NCI-H345 (cell line): Measurements from ENCODE around the gene TGFA.
"Not testable (repeated sequence)": the region's sequence is repeated elsewhere in the genome, so short reads cannot be mapped to it uniquely, and the experiment has no call there.

Source experiments
- DNase-seq: peaks from one replicate; lab custom pipeline; 2025; lab: John Stamatoyannopoulos, UW

The TGFA gene

DNA sequence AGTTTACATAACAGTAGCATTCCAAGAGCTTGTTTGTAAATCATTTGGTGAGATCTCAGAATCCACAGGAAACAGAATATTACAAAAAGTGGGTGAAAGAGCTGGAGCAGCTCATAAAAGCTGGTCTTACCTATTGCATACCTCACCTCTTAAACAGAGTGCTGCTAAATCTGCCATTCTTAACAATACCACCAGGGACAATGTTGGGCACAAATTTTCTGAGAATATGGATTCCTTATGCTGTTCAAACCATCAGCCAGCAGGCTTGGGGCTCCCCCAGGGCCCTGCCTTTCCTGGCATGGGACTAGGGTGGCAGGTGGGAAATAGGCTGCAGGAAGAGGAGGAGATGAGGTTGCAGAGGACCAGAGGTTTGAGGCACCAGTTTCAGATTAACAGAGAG is 55.6 kb downstream of the TGFA start:
- peak; percentile 23 for DNase-seq

DNA sequence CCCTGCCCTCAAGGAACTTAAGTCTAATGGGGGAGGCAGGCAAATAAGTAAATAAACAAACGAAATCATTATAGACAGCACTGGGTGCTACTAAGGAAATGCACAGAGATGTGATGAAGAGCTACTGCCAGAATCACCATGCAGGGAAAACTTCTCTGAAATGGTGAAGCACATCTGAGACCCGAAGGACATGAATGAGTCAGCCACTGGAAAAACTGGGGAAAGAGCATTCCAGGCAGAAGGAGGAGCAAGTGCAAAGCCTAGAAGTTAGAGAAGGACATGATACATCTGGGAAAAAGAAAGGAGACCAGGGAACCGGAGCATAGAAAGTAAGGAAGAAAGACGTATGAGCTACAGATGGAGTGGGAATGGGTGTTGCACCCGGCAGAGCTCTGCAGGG is 56.8 kb downstream of the TGFA start:
- DNase-seq = no peak

DNA sequence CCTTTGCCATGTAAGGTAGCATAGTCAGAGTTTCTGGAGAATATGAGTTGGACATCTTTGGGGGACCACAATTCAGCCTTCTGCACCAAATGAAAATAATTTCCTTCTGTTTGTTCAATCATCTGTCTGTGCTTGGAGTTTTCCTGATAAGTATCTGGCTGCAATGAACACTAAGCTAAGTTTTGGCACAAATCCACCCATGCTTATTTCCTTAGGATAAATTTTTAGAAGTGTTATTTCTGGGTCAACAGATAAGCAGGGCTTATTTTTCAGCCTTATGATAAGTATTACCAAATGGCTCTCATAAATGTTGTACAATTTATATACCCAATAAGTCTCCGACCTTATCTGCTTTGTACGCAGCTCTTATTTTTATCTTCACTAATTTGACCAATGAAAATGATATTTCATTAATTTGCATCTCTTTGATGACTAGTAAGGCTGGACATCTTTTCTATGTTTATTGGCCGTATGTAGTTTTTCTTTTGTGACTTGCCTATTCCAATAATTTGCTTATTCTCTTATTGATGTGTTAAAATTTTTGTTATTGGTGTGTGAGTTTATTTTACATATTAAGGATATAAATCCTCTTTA is 59.2 kb downstream of the TGFA start:
- no peak for DNase-seq

DNA sequence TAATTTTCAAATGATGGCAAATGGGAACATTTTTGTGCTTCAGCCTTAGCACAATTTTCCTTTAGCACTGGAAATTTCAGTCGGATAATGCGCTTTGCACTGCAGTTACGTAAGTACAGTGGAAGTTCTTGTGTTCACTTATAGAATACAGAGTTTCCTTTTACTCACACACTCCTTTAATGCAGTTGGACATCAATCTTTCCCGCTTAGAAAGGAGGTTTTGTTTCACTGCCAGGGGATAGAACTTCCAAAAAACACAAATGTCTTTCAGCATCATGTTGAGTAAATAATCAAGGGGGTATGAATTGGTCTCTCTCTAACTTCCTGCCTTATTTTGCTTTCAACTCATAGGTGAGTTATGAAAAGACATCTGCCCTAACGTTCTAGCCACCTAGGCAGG is 63.2 kb downstream of the TGFA start:
- no peak for DNase-seq

DNA sequence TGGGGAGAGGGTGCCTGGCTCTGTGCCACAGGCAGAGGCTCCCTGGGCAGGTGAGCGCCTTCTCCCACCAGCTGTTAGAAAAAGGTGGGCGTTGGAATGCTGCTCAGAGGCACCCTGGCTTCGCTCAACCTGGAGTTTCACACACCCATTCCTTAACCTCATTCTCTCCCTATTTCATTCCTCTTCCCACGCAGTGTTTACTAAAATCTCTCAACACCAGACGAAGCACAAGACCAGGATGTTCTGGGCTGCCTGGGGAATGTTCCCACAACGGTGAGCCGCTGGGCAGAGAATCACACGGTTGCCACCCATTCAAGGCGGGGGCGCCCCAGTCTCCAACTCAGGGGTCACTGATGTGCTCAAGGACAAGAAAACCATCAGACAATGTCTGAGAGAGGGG is 64.5 kb downstream of the TGFA start:
- DNase-seq = no peak

DNA sequence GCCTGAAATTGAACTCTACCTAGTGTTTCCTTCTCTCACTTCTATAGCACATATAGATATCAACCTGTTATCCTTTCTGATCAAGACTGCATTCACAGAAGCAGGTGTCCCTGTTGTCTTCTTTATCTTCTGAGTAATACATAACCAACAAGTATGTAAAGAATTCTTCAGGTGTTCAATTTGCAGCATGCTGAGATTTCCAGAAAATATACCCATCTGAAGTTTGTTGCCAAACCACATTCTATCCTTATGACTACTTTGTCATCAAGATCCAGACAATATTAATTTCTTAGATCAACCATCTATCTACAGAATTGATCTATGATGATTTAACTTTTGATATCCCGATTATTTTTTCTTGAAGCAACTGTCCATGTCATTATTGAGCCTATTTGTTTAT is 69.5 kb downstream of the TGFA start:
- no peak for DNase-seq

DNA sequence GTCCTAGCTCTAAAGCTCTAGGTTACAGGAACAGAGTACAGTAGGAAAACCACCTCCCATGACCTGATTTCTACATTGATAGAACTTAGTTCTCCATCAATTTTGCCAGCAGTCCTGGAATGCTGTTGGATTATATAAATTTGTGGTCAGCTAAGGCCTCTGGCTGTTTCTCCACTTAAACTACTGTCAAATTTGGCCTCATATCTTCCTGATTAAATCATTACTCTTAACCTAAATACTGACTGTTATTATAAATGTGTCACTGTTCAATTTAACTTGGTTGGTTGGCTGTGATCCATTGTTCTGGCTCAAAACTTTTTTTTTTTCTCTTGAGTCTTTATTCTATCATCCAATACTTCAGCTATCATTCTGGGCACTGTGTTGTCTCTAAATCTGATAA is 71.2 kb downstream of the TGFA start:
- DNase-seq = no peak

DNA sequence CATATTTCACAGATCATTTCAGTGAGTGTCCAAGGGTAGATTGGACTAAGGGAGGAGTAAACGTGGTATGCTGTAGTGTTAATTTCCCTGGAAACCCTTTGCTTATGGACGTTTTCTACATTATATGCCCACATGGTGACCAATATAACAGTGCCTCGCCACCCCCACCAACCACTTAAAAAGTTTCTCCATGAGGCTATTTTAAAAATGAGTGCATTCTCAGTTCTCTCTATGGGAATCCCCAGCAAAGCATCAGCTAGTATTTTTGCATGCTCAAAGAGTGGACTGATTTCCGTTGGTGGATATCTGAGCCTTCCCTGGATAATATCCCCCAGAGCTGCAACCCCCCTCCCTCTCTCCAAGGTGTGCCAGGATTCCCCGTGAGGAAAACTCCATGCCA is 73.2 kb downstream of the TGFA start:
- no peak for DNase-seq

DNA sequence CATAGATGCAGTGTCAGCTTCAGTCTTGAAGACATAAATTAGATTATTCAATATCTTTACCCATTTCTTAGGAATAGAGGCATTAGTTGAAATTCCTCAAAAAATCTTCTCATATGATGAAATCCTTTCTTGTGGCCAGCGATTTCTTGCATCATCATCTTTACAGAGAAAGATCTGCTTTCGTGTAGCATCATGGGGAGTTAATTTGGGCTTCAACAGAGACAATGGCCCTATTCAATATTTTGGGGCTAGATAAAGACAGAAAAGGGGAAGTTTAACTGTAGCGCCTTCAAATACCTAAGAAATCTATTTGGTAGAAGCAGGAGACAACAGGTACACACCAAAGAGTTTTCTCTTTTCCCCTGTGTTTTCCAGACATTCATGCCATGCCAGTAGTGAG is 73.8 kb downstream of the TGFA start:
- DNase-seq = no peak

DNA sequence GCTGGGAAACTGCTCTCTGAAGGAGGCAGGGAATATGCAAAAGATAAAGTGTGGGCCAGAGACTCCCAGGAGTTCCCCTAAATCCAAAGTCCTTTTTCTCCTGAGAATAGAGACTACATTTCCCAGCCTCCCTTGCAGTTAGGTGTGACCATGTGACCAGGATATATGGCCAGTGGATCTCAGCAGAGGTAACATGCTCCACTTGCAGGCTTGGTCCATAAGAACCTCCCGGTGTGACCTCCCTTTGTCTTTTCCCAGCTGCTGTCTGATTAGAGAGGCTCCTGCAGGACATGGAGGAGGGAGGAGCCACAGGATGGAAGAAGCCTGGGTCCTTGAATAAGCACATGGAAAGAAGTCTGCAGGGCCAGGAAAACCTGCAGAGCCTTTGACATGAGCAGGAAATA is 76.2 kb downstream of the TGFA start:
- peak; percentile 50 for DNase-seq

DNA sequence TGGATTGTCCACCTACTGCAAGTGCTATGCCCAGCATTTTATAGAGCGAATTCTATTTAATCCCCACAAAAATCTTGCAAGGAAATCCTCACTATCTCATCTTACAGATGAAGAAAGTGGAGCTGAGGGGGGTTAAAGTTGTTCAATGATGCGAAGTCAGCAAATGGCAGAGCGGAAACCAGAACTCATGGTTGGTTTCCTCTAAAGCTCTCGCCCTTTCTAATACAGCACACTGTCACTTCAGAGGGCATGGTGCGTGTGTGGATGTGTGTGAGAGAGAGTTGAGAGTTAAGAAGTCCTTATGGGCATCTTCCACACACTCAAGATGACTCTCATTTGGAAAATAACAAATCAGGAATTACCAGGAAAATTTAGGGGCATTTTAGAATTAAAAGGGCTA is 78.4 kb downstream of the TGFA start:
- no peak for DNase-seq

DNA sequence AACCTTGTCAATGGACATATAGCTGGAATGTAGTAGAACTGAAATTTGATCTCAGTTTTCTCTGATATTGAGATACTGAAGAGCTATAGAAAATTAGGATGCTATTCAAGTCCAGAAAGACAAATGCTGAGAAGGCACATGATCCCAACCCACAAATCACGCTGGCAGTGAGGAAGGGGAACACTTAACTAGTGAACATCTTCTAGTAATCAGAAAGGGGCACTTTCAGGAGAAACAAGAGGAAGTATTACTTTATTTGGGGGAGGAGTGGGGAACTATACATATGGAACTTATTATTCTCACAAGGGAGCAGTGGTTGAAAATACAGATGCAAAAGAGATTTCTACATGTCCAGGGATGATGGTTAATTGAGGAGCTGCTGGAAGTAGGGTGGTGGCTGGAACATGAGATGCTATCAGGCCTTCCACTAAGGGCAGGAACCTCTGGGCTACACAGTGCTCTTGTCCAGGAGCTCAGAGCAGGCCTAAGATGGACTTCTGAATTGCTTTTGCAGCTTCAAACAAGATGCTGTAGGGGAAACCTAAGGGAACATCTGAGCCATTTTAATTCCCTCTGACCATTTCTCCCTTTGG is 79.3 kb downstream of the TGFA start:
- no peak for DNase-seq

DNA sequence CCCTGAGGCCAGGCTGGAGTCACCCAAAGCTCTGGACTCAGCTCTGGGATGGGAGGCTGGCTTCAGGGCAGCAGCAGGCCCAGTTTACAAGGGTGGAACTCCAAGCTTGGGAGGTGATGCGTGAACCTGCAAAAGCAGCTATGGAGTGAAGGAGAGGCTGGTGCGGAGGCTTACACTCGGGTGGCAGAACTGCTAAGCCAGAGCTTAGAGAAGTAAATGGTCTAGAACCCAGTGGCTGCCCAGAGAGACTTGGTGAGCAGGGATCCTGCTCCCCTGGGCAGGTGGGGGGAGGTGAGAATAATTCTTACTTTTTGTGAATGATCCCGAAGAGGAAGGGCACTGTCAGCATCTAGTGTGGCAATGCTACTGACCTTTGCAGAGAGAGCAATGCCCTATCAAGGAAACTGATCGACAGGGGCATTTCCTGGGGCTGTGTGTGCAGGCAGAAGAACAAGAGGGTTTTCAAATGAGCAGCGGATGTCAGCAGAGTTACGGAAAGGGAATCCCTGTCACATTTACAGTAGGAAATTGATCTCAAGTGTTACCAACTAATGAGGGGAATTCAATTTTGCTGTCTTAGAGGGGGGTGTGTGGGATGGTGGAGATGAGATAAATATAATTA is 80.4 kb downstream of the TGFA start:
- DNase-seq = no peak

DNA sequence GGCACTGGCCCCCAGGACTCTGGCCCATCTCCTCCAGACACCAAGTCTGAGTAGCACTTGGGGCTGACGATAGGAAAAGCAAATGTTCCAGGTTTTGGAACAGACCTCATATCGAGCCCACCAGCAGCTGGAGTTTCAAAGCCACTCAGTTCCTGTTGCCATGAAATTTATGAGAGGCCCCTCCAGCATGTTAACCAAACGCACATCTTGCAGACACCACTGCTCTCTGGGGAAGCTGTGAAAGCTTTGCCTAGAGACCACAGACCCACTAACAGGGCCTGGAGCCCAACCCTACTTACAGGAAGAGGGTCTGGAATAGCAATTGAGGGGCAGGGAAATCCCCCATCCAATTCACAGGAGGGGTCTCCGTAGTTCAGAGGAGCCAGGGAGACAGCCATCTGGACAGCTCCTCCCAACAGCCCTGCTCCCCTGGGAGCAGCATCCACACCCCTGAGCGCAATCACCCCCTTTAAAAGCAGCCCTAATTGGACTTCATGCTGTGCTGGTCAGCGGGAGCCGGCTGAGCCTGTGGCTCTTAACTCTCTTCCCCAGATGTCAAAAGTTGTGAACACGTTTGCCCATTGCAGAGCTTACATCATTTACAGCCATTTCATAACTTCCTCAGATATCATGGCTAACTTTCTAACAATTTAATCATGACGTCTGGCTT is 81.3 kb downstream of the TGFA start:
- peak; percentile 49 for DNase-seq

DNA sequence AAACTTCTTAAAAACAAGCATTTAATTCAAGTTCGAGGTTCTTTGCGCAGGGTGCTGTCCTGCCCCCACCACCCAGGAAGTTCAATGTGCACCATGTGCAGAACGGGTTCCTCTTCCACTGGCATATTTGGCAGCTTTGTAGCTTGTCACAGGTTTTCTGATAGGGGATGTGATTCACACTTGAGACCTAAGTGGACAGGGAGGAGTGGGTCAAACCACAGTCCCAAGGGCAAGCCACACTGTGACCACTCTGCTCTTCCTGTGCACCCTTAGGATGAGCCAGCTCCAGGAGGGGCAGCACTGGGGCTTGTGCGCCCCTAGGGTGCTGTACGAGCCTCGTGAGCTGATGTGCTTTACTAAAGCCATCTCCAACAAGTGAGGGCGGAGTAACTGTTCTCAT is 82.5 kb downstream of the TGFA start:
- DNase-seq = no peak

DNA sequence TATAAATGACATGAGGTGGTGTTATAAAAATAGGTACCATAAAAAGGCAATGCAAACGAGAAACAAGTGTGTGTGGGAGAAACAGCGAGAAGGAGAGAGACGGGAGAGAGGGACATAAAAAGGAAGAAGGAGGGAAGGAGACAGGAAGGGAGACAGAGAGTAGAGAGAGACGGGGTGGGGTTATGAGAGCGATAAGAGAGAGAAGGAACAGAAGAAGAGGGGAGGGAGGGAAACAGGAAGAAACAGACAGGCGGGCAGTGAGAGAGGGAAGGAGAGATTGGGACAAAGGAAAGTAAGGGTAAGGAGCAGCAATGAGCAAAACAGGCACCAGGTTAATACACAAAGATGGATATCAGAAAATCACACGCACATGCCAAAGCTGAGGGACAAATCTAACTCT is 83.7 kb downstream of the TGFA start:
- no peak for DNase-seq

DNA sequence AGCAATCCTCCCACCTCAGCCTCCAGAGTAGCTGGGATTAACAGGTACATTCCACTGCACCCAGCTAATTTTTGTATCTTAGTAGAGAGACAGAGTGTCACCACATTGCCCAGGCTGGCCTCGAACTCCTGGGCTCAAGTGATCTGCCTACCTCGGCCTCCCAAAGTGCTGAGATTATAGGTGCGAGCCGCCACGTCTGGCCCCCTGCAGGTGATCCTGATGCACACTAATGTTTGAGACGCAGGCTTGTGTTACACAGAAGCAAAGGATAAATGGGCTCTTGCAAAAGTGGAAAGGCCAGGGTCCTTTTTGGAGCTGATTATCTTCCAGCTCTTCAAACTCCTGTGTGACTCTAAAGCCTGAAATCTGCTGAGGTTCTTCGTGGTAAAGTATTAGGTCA is 84.2 kb downstream of the TGFA start:
- no peak for DNase-seq

DNA sequence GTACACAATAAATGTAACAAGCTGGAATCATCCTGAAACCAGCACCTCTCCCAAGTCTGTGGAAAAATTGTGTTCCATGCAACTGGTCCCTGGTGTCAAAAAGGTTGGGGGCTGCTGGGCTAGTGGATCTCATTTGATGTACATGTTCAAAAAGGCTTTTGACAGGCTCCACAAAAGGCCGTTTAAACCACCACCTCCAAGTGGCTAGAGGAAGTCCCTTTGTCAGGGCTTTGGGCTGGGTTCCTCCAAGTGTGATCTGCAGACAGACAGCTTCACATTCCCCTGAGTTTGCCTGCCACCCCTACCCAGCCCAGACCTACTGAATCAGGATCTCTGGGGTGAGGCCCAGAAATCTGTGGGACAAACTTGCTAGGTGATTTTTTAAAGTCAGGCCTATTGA is 84.7 kb downstream of the TGFA start:
- DNase-seq = no peak

DNA sequence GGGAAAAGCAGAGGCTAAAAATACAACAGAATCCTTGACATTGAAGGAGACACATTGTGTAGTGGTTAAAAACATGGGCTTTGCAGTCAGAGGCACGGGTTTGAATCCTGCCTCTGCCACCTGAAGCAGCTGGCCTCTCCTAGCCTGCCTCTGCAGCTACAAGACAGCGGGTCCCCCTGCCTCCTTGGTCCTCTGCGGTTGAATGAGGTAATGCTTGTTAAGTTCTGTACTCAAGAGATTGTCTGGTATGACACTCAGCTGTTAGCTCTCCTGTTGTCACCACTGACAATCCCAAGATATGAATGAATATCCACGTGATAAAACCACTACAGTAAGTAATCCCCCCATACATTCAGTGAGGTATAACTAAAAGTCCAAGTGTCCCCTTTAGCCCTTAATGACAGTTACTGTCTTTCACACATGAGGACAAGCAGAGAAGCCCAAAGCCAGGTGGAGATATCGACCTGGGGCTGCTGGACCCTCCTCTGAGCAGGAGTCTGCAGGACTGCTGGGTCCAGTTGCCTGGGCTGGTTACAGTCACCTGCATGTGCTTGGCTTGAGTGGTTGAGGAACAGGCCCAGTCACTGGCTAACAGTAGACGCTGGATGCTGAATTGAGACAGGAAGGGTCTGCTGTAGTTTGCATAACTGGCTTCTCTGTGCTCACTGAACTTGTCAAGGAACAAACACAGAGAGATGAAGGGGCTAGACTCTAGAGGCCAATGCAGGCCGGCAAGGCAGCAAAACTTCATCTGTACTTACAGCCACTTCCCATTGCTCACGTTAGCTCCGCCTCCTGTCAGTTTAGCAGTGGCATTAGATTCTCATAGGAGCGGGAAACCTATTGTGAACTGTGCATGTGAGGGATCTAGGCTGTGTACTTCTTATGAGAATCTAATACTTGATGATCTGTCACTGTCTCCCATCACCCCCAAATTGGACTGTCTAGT is 85.5 kb downstream of the TGFA start:
- DNase-seq = no peak

DNA sequence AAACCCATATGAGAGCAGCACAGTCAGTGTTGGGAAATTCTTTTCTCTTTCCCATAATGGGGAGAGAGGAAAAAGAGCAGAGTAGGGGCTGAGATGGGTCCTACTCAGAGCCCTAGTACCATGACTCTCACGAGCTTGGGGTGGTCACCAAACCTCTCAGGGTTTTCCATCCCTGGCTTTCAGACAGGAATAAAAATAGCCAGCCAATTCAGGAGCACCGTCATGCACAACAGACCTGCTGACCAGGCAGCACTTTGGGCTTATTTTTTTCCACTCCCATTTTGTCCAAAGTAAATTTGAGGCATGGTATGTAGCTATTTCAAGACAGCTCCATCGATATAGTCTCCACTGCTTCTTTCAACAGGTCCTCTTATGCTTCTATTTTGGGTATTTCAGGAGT is 86.4 kb downstream of the TGFA start:
- no peak for DNase-seq

DNA sequence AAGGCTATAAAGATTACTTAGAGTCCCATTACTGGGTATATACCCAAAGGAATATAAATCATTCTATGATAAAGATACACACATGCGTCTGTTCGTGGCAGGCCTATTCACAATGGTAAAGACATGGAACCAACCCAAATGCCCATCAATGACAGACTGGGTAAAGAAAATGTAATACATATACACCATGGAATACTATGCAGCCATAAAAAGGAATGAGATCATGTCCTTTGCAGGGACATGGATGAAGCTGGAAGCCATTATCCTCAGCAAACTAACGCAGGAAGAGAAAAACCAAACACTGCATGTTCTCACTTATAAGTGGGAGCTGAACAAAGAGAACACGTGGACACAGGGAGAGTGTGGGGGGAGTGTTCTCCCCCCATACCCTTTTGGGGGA is 87.0 kb downstream of the TGFA start:
- DNase-seq = not testable (repeated sequence)

DNA sequence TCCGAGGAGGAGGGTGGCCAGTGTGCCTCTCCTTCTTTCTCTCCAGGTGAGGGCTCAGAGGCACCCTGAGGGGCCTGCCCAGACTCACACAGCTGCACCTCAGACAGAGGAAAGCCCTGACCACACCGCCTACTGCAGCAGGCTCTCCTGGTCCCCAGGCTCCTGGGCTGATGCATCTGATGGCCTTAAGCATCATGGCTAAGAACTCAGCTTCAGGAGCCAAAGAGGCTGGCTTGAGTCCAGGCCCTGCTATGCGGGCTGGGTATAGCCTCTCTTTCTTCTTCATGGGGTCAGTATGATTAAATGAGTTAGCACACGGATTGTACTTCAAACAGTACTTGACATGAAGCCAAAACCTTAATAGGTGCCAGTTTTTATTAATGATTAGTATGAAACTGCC is 89.6 kb downstream of the TGFA start:
- DNase-seq = no peak
